Muscle of arm (tissue), 12 donors: ENCODE results near the gene CNTRL. TPM values are rescaled to one million over a fixed set of nuclear protein-coding genes. Genes with fewer than 3 reads are reported as not detected.
"Not testable (repeated sequence)": the region's sequence is repeated elsewhere in the genome, so short reads cannot be mapped to it uniquely, and the experiment has no call there.

ENCODE experiments used
- DNase-seq: peaks from one replicate; pipeline ENCODE4 v3.0.0-alpha.2; 2013
- polyA plus RNA-seq, 12 donors: library from polyadenylated mRNA; unstranded; fragments of 120-200 nt; gene quantifications; one replicate each; pipeline ENCODE4 v1.2.1, GENCODE V29; 2013; ENCODE audit not compliant: insufficient read length in 12 of 12

Gene CNTRL
- polyA plus RNA-seq, 12 donors: 13.6 to 43.6 (median 20.3) TPM; not detected in 1

DNA sequence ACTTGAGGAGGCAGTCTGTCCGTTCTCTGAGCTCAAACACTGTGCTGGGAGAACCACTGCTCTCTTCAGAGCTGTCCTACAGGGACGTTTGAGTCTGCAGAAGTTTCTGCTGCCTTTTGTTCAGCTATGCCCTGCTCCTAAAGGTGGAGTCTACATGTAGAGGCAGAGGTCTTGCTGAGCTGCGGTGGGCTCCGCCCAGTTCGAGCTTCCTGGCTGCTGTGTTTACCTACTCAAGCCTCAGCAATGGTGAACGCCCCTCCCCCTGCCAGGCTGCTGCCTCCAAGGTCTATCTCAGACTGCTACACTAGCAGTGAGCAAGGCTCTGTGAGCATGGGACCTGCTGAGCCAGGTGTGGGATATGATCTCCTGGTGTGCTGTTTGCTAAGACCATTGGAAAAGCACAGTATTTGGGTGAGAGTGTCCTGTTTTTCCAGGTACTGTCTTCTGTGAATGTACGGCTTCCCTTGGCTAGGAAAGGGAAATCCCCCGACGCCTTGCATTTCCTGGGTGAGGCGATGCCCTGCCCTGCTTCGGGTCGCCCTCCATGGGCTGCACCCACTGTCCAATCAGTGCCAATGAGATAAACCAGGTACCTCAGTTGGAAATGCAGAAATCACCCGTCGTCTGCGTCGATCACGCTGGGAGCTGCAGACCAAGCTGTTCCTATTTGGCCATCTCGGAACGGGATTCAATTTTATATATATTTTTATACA lies 58.5 kb downstream of the CNTRL start:
- no peak for DNase-seq

DNA sequence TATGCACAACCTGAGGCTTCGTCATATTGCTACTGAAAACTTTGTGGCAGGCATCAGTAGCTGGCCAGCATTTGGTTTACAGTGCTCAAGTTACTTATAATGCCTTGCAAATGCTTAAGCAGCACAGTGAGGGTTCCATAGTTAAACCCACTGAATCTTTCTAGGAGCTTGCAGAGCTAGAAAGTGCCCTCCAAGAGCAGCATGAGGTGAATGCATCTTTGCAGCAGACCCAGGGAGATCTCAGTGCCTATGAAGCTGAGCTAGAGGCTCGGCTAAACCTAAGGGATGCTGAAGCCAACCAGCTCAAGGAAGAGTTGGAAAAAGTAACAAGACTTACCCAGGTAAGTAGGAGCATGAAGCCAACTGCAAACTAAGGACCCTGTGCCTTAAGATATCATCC lies 60.9 kb downstream of the CNTRL start:
- no peak for DNase-seq

DNA sequence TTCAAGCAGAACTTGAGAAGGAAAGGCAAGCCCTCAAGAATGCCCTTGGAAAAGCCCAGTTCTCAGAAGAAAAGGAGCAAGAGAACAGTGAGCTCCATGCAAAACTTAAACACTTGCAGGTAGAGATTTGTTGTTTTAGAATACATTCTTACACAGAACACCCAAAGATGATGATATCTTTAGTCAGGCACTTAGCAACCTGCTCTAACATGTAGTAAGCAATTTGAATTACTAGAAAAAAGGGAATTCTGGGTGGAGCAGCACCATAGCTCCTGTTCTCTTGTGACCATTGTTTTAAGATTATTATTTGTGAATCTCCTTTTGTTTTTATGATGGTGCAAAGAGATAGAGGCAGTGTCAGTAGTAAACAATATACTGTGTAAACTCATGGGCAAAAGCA lies 63.8 kb downstream of the CNTRL start:
- DNase-seq: no peak

DNA sequence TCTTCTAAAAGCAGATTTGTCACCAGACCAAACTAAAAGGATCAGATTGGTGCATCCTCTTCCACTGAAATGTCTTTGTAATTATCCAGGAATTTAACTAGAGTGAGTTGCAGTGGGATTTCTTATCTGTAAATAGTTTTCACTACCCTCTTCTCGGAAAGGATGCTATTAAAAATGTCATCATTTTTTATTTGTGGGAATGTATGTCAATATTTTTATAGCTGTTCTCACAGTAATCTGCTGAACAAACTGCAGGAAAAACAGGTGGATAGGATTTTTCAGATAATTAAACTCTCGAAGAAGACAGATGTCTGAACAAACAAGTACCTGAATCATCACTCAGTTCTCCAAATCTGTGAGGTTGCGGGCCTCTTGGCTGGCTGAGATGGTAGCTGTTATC lies 64.2 kb downstream of the CNTRL start:
- DNase-seq: no peak

DNA sequence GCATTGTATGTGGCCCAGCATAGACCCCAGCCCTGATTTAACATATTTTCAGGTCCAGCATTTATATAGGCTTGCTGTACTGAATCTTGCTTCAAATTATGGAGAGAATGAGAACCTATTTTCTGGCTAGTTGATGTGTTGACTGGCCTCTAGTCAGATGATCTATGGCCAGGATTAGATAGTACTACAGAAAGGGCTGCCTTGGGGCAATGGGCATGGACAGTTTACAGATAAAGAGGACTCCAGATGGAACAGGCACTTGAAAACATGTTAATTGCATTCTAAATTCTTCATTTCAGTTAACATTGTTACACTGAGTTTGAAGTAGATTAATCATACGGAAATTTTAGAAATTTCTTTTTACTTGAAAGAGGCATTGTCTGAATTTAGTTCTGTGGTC lies 65.4 kb downstream of the CNTRL start:
- no peak for DNase-seq

DNA sequence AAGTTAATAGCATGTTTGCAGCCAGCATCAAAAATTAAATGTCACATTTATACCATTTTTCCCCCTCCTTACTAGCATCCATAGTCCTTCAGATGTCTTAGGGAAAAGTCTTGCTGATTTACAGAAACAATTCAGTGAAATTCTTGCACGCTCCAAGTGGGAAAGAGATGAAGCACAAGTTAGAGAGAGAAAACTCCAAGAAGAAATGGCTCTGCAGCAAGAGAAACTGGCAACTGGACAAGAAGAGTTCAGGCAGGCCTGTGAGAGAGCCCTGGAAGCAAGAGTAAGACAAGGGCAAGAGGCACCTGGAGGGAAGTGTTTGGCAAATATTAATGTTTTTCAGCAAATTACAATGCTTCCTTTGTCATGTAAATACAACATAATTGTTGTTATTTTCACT lies 66.6 kb downstream of the CNTRL start:
- peak; percentile 38 for DNase-seq

DNA sequence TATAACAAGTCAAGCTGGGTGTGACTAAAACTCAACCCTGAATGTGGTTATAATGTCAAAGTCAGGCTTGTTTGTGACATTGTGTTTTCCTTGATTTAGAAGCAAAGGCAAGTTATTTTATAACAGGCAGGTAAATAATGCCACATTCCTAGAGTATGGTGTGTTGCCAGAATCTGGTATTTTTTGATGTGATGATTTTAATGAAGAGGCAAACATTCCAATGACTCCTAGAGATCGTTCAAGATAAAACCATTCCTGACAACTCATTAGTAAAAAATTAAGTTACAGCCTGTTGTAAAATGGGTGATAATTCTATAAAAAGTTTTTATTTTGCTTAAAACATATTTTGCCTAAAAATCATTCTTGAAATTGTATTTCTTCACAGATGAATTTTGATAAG lies 67.0 kb downstream of the CNTRL start:
- no peak for DNase-seq

DNA sequence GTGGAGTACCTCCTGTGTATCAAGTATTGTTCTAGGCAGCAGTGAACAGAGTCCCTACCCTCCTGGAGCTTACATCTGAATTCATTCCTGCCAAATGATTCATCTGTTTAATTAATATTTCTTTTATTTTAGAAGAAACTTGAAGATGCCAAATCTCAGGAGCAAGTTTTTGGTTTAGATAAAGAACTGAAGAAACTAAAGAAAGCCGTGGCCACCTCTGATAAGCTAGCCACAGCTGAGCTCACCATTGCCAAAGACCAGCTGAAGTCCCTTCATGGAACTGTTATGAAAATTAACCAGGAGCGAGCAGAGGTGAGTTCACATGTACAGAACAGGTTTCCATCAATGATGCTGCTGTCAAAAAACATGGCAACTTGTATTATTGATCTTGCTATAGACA lies 69.0 kb downstream of the CNTRL start:
- DNase-seq: no peak

DNA sequence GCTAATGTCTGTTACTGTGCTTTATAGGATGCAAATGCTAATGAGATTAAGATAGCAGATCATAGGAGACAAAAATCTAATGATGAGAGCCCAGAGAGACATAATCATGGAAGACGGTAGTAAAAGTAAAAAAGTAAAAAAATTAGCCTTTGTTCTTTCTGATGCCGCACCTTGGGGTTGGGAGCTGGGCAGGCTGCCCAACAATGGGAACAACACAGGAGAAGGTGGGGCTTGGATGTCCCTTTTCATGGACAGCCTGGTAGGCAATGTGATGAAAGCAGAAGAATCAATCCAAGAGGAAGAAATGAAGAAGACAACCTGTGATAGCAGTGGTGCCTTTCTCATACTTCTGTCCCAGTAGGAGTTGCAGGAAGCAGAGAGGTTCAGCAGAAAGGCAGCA lies 69.7 kb downstream of the CNTRL start:
- no peak for DNase-seq

DNA sequence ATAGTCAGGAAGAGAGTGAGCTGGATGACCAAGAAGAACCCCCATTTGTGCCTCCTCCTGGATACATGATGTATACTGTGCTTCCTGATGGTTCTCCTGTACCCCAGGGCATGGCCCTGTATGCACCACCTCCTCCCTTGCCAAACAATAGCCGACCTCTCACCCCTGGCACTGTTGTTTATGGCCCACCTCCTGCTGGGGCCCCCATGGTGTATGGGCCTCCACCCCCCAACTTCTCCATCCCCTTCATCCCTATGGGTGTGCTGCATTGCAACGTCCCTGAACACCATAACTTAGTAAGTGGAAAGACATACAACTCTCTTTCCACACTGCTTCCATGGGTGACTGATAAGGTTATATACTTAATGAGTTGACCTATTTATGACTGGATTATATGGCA lies 75.4 kb downstream of the CNTRL start:
- no peak for DNase-seq

DNA sequence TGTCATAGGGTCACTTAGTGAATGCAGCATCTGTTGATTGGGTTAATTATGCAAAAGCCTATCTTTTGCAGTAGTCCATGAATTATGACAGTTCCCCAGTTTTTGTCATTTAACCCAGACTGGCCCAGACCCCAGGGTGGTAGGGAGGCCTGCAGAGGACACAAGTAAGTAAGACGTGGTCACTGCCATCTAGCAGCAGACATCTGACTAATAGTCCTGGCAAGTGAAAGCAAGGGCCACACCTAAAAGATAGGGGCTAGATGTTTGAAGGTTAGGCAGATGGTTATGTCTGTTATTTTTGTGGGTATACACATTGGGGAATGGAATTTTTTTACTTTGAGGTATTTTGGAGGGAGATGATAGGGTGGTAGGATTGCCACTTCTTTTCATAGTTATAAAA lies 78.9 kb downstream of the CNTRL start:
- no peak for DNase-seq

DNA sequence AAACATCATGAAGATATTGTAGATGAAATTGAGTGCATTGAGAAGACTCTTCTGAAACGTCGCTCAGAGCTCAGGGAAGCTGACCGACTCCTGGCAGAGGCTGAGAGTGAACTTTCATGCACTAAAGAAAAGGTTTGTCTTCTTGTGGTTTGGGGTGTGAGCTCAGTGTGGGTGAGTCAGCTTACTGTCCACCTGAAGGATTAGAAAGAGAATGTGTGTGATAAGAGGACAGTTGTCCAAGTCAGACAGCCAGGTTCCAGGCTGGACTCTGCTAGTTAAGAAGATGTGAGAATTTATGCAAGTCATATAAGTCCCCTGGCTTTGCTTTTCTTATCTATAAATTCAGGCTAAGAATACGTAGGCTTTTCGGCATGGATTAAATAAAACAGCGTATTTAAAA lies 80.0 kb downstream of the CNTRL start:
- DNase-seq: no peak

DNA sequence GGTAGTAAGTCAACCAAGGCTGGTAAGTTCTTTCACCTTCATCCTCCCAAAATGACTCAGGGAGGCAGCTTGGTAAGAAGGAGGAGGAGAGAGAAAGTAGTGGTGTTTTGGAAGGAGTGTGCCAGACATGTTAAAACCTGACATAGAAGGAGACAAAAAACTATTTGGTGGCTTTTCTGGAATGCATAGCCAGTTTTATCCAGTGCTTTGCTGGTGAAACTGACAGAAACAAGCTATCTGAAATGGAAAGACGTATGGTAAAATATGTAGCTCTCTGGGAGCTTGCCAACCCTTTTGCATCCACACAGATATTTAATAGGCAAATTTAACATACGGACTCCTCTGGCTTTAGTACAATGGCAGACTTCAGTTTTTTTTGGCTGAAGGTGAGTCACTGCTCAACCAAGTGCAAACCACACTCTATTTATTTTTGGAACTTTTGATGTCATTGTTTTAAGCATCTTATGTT lies 81.5 kb downstream of the CNTRL start:
- no peak for DNase-seq

DNA sequence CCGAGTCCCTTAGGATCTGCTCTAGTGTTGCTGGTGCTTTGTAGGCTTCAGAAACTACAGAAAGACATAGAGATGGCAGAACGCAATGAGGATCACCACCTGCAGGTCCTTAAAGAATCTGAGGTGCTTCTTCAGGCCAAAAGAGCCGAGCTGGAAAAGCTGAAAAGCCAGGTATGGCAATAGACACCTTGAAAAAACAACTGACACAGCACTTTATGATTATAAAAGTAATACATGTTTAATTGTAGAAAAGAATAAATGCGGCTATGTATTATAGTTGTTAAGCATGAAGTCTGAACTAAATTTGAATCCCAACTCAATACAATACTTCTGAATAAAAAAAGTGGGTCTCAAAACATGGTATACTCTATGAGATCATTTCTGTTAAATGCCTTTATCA lies 83.2 kb downstream of the CNTRL start:
- no peak for DNase-seq

DNA sequence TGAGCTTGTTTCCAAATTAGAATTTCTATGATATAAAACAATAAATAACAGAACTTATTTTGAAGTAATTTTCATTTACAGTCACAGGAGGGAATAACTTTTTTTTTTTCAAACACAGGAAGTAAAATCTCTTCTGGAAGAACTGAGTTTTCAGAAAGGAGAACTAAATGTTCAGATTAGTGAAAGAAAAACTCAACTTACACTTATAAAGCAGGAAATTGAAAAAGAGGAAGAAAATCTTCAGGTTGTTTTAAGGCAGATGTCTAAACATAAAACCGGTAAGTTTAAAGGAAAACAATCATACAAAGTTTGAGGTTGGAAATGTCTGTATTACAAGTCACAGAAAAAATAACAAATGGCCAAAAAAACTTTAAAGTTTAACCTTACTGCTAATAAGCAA lies 85.3 kb downstream of the CNTRL start:
- no peak for DNase-seq

DNA sequence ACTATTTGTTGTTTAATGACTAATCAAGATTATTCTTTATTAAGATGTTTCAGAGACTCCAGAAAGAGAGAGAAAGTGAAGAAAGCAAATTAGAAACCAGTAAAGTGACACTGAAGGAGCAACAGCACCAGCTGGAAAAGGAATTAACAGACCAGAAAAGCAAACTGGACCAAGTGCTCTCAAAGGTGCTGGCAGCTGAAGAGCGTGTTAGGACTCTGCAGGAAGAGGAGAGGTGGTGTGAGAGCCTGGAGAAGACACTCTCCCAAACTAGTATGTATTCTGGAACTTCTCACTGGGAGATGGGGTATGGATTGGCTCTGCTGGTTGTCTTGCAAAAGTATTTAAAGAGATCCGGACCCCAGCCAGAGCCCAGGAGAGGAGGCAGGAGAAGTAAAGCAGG lies 93.3 kb downstream of the CNTRL start:
- DNase-seq: no peak

DNA sequence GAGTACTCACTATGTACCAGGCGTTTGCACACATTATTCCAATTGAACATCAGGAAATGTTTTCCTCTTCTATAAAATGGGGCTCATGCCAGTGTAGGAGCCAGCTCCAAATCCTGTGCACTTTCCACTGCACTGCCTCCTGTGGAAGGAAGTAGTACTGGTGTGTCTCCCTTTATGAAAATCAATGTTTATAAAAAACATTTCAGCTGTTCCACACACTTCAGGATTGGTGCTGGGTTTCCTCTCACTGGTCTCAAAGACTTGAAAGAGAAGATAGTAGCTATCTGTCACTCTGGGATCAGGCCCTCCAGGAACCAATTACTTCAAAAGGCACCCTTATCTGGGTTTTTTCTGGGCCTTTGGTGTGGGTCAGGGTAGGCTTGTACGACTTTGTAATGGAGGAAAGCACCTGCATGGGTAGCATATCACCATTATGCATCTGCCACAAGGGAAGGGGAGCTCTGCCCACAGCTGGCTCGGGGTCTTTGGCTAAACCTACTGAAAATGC lies 94.4 kb downstream of the CNTRL start:
- no peak for DNase-seq

DNA sequence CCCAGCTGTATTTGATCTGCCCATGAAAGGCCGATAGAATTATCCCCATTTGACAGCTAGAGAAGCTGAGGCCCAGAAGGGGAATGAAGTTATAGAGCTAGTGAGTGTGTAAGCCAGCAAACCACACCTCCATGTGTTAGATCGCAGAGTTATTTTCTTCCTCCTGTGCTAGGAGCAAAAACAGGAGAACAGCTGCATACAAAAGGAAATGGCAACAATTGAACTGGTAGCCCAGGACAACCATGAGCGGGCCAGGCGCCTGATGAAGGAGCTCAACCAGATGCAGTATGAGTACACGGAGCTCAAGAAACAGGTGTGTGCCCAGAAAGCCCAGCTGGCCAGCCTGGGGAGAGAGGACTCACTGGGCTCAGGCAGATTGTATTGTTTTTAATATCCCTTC lies 96.5 kb downstream of the CNTRL start:
- no peak for DNase-seq

DNA sequence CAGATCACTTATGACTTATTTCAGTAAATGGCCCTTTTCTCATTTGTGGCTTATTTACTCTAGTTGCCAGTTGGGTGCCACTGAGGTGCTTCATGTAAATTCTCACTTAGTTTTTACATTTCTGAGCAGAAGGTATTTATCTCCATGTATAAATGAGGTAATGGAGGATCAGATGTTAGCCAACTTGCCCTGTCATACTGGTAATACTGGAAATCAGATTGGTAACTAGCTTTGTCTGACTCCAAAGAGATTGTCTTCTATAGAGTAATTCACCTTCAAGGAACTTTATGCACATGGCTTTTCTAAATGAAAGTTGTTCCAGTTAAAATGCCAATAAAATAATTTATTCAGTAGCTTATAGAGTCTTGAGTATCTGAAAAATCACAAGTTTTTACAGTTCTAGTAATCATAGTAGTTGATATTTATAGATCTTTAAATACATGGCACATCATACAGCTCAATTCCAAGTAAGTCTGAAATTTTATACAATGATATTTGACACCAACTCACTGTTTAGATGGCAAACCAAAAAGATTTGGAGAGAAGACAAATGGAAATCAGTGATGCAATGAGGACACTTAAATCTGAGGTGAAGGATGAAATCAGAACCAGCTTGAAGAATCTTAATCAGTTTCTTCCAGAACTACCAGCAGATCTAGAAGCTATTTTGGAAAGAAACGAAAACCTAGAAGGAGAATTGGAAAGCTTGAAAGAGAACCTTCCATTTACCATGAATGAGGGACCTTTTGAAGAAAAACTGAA lies 98.2 kb downstream of the CNTRL start:
- no peak for DNase-seq

DNA sequence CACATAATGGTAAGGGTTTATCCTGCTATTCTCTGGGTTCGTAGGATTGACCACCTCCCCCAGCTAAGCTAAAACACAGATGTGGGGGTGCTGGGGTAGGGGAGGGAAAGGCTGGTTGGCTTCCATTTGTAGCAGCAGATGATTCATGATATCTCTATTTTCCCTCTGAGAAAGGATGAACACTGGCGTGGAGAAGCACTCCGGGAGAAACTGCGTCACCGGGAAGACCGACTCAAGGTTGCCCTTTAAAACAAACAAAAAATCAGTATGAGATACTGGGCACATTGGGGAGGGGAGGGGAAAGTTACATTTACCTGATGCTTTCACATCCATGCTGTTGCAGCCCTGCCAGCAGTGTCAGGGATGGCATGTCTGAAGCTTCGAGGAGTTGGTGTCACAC lies 98.7 kb downstream of the CNTRL start:
- DNase-seq: no peak

DNA sequence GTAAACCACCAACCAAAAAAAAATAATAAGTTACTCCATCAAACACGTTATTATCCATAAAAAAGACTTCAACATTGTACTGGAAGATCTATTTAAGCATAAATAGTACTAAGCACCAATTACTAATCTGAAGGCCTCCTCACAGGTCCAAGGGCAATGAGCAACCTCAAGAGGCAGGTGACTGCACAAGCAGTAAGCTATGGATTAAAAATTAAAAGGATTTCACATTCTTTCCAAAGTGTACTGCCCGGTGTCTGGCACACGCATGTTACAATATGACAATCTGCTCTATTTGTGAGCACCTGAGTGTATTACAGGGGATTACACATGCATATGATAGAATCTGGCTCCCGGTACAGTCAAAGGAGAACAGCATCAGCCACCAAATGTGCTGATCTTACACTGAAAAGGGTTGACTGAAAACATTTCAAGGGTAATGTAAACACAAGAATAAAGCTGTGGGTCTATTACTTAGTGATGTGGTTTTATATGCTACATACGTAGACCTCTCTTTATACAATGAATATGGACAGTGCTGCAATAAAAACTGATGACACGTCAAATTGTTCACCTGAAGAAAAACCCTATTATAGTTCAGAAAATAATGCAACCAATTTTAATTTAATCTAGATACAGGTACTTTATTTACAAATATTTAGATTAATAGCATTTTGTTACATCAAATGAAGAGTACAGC lies 104.1 kb downstream of the CNTRL start:
- DNase-seq: no peak

DNA sequence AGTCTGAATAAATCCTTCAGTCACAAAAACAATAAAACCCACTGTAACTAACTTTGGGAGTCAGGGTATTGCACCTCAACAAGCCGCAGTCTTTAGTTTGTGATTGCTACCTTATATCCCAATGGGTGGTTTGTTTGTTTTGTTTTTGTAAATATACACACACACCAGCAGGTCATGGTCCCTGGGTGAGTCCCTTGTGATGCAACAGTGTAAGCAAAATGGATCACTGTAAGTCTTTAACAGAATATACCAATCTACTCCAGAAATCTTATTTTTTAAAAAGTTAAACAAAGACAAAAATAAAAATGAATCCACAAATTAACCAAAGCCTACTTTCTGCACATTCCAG lies 104.6 kb downstream of the CNTRL start:
- not testable (repeated sequence) for DNase-seq
